IPS-18c (cell line): Measurements from ENCODE around the gene NADK2.
"Not testable (repeated sequence)": the region's sequence is repeated elsewhere in the genome, so short reads cannot be mapped to it uniquely, and the experiment has no call there.

ENCODE experiments used
- H3K4me3 ChIP-seq: 2 replicates; pipeline ENCODE4 v1.7.0; 2013; ENCODE audit warnings: low read depth, mild to moderate bottlenecking, low read length, moderate library complexity; ENCODE audit not compliant: insufficient read depth
- H3K9me3 ChIP-seq: one replicate; pipeline ENCODE4 v1.6.1; 2013; ENCODE audit warnings: mild to moderate bottlenecking, low read length, moderate library complexity; ENCODE audit not compliant: control insufficient read depth, insufficient read depth

Gene NADK2

GRCh38 chr5:36228505-36228904 lies 13.2 kb downstream of the NADK2 start:
- Histone ChIP-seq H3K4me3 (no peak overlapping the region), H3K9me3 (no peaks in the 10 kb centered on the region)

GRCh38 chr5:36227046-36227445 lies 14.7 kb downstream of the NADK2 start:
- no peak overlapping the region for H3K4me3 ChIP-seq
- no peaks in the 10 kb centered on the region for H3K9me3 ChIP-seq

GRCh38 chr5:36222620-36223019 lies 19.1 kb downstream of the NADK2 start:
- H3K9me3 ChIP-seq, result no peaks in the 10 kb centered on the region
- no peak overlapping the region for H3K4me3 ChIP-seq

- no peak overlapping the region for H3K4me3 ChIP-seq
- no peaks in the 10 kb centered on the region for H3K9me3 ChIP-seq
These were observed 23.7 kb downstream of the NADK2 start for GRCh38 chr5:36217988-36218387.

GRCh38 chr5:36217567-36217966 lies 24.2 kb downstream of the NADK2 start:
- H3K4me3 ChIP-seq, result no peak overlapping the region

GRCh38 chr5:36215910-36216309 lies 25.8 kb downstream of the NADK2 start:
- H3K9me3 ChIP-seq, result no peaks in the 10 kb centered on the region
- no peak overlapping the region for H3K4me3 ChIP-seq

More at GRCh38 chr5:36217567-36217966, 24.2 kb downstream of the NADK2 start:
- no peaks in the 10 kb centered on the region for H3K9me3 ChIP-seq

GRCh38 chr5:36214436-36214835 lies 27.3 kb downstream of the NADK2 start:
- no peak overlapping the region for H3K4me3 ChIP-seq

GRCh38 chr5:36209664-36210063 lies 32.1 kb downstream of the NADK2 start:
- Histone ChIP-seq H3K4me3 (no peak overlapping the region), H3K9me3 (no peaks in the 10 kb centered on the region)

More at GRCh38 chr5:36214436-36214835, 27.3 kb downstream of the NADK2 start:
- H3K9me3 ChIP-seq, result no peaks in the 10 kb centered on the region

- Histone ChIP-seq H3K9me3 (no peaks in the 10 kb centered on the region), H3K4me3 (no peak overlapping the region)
These were observed 32.9 kb downstream of the NADK2 start for GRCh38 chr5:36208786-36209185.

GRCh38 chr5:36206913-36207312 lies 34.8 kb downstream of the NADK2 start:
- Histone ChIP-seq H3K9me3 (no peaks in the 10 kb centered on the region), H3K4me3 (no peak overlapping the region)

GRCh38 chr5:36205329-36205728 lies 36.4 kb downstream of the NADK2 start:
- Histone ChIP-seq H3K9me3 (no peaks in the 10 kb centered on the region), H3K4me3 (no peak overlapping the region)

GRCh38 chr5:36202521-36202961 lies 39.2 kb downstream of the NADK2 start:
- Histone ChIP-seq H3K4me3 (no peak overlapping the region), H3K9me3 (no peaks in the 10 kb centered on the region)

GRCh38 chr5:36200513-36200912 lies 41.2 kb downstream of the NADK2 start:
- Histone ChIP-seq H3K9me3 (no peaks in the 10 kb centered on the region), H3K4me3 (no peak overlapping the region)

- Histone ChIP-seq H3K4me3 (no peak overlapping the region), H3K9me3 (no peaks in the 10 kb centered on the region)
These were observed 42.1 kb downstream of the NADK2 start for GRCh38 chr5:36199620-36200019.

GRCh38 chr5:36198783-36199182 lies 42.9 kb downstream of the NADK2 start:
- not testable (repeated sequence) for H3K4me3 ChIP-seq, H3K9me3 ChIP-seq

- H3K9me3 ChIP-seq, result no peaks in the 10 kb centered on the region
These were observed 43.4 kb downstream of the NADK2 start for GRCh38 chr5:36198281-36198680.

GRCh38 chr5:36193746-36194145 lies 48.0 kb downstream of the NADK2 start:
- no peak overlapping the region for H3K4me3 ChIP-seq
- H3K9me3 ChIP-seq, result peaks cover 5% of the 10 kb centered on the region

More at GRCh38 chr5:36198281-36198680, 43.4 kb downstream of the NADK2 start:
- H3K4me3 ChIP-seq, result no peak overlapping the region

GRCh38 chr5:36184408-36184807 lies 57.3 kb downstream of the NADK2 start:
- H3K4me3 ChIP-seq, H3K9me3 ChIP-seq: not testable (repeated sequence)

GRCh38 chr5:36181774-36182173 lies 60.0 kb downstream of the NADK2 start:
- Histone ChIP-seq H3K4me3 (no peak overlapping the region), H3K9me3 (no peaks in the 10 kb centered on the region)
